ENCODE data around the gene PTPN20.
"Not testable (repeated sequence)": the region's sequence is repeated elsewhere in the genome, so short reads cannot be mapped to it uniquely, and the experiment has no call there.

GRCh38 chr10:46963356-46963755, 52.1 kb downstream of the PTPN20 start:
- not testable (repeated sequence) for TF ChIP-seq FOXP2 (optimal IDR thresholded peaks at IDR 0.05; ENCODE audit: control extremely low read depth, extremely low read length, insufficient read depth); POLR2AphosphoS5 (IDR thresholded peaks at IDR 0.05; ENCODE audit: borderline replicate concordance, low read depth, low read length)
